HG03469 (cell line): ENCODE data around the gene USP9X.
"Not testable (repeated sequence)": the region's sequence is repeated elsewhere in the genome, so short reads cannot be mapped to it uniquely, and the experiment has no call there.

Experiments
- ATAC-seq: cut with Tn5 transposase; IDR thresholded peaks from one replicate; pipeline ENCODE4 v1.9.1; 2021; ENCODE audit warnings: mild to moderate bottlenecking, moderate library complexity, moderate number of reproducible peaks; ENCODE audit not compliant: unreplicated experiment

The USP9X gene

DNA sequence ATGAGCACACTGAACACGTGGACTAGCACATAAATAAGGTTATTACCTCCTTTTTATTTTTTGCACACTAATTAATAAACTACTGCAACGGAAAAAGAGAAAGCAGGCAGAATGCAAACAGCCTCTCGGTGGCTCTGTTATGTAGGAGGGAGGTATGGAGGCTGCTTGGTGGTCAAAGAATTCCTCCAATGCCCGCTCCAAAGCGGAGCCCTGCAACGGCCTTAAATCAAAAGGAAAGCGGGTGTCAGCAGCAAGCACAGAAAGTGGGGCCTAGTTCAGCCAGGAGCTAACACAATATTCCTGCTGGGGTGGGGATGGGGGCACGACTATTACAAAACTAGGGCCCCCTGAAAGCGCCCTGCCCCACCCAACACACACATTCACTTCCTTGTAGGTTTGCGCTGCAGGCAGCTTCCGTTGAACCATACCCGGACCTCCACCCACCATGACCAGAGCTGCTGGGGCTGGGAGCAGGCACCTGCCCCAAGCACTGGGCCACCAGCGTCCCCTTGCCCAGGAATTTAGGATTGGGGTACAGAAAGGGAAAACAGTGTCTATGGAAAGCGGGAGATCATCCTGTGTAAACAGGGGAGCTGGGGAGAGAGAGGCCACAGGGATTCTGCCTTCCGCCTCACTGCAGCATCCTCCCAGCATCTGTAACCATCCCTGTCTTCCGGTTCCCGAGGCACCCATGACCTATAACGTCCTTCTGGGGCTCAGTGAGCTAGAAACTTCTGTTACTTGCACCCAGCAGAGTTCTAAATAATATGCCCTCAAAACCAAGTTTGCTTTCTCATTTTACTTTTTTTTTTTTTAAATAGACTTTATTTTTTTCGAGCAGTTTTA, 191.6 kb downstream of the USP9X start:
- no peak for ATAC-seq

DNA sequence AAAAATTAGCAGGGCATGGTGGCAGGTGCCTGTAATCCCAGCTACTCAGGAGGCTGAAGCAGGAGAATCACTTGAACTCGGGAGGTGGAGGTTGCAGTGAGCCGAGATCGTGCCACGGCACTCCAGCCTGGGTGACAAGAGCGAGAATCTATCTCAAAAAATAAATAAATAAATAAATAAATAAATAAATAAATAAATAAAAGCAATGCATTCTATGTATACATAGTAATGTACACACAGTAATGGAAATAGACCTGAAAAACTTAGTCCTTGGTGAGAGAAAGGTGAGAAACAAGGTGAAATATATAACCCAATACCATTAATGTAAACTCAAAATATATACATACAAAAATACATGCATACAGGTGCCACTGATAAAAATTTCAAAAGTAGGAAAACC, 197.1 kb downstream of the USP9X start:
- not testable (repeated sequence) for ATAC-seq

DNA sequence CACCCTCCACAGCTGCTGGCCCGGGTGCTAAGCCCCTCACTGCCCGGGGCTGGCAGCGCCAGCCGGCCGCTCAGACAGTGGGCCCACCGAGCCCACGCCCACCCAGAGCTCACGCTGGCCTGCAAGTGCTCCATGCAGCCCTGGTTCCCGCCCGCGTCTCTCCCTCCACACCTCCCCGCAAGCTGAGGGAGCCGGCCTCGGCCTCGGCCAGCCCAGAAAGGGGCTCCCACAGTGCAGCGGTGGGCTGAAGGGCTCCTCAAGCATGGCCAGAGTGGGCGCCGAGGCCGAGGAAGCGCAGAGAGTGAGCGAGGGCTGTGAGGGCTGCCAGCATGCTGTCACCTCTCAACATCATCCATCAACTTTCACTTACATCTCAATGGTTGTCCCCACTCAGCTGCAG, 200.7 kb downstream of the USP9X start:
- not testable (repeated sequence) for ATAC-seq
